ENCODE data around the gene DRICH1. TPM values are rescaled to one million over a fixed set of nuclear protein-coding genes. Genes with fewer than 3 reads are reported as not detected.
"Not testable (repeated sequence)": the region's sequence is repeated elsewhere in the genome, so short reads cannot be mapped to it uniquely, and the experiment has no call there.

DRICH1 gene
- total RNA-seq, 4 donors from 2014 or later, result 0.56 to 1.3 (median 0.72) TPM; not detected in 1

- no peak for TF ChIP-seq CTCF (IDR thresholded peaks at IDR 0.05)
- no peak for ATAC-seq (ENCODE audit: low FRiP score)
These were observed 6.5 kb upstream of the DRICH1 start for GRCh38 chr22:23638611-23639010.

DNA sequence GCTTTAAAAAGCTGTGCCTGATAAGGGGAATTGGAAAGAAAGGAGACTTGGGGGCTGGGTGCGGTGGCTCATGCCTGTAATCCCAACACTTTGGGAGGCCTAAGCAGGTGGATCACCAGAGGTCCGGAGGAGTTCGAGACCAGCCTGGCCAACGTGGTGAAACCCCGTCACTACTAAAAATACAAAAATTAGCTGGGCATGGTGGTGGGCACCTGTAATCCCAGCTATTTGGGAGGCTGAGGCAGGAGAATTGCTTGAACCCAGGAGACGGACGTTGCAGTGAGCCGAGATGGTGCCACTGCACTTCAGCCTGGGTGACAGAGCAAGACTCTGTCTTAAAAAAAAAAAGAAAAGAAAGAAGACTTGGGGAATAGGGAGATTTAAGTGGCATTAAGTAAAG is 3.2 kb upstream of the DRICH1 start:
- ATAC-seq (ENCODE audit: low FRiP score); DNase-seq (ENCODE audit: low spot score): not testable (repeated sequence)

More at GRCh38 chr22:23638611-23639010, 6.5 kb upstream of the DRICH1 start:
- no peak for DNase-seq (ENCODE audit: low spot score)

DNA sequence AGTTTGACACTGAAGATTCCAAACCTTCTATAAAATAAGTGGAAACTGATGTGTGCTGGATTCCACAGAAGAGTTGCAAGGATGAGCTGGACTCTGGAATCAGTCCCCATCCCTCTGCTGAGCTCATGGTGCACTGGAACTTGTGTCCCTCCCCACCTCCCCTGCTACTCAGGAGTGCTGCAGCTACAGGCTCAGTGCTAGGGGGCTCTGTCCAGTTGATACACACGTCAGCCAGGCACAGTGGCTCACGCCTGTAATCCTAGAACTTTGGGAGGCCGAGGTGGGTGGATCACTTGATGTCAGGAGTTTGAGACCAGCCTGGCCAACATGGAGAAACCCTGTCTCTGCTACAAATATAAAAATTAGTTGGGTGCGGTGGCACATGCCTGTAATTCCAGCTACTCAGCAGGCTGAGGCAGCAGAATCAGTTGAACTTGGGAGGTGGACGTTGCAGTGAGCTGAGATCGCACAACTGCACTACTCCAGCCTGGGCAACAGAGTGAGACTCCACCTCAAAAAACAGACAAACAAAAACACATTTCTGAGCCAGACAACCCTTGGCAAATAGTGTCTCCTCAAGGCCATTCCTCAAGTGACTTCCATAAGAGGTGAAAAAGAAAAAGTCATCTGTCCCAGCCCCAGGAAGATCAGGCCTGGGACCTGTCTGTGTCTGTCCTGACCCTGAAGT is 3.9 kb downstream of the DRICH1 start:
- not testable (repeated sequence) for ATAC-seq (ENCODE audit: low FRiP score); DNase-seq (ENCODE audit: low spot score)

DNA sequence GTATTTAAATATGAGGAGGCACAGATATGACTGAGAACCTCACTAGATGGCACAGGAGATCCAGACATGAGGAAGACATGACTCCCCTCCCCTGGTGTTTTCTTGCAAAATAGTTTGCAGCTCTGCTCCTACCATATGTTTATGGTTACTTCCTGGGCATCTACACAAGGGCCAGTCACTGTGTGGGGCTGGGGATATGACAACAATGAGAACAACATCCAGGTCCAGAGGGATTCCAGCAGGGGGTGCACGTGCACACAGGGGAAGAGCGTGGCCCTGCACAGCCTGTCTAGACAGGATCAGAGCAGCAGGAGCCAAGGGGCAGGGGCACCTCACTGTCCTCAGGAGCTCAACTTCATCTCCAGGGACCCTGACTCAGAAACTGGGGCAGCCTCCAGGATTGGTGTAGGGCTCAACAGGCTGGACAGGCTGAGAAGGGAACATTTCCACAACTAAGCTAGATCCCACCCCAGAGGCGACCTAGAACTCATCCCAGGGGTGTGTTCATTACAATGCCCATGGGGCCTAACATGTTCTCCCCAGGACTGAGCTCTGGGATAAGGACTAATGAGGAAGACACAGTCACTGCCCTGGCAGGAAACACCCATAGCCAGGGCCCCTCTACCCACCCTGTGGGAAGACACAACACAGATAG is 4.6 kb downstream of the DRICH1 start:
- not testable (repeated sequence) for ATAC-seq (ENCODE audit: low FRiP score); DNase-seq (ENCODE audit: low spot score)

DNA sequence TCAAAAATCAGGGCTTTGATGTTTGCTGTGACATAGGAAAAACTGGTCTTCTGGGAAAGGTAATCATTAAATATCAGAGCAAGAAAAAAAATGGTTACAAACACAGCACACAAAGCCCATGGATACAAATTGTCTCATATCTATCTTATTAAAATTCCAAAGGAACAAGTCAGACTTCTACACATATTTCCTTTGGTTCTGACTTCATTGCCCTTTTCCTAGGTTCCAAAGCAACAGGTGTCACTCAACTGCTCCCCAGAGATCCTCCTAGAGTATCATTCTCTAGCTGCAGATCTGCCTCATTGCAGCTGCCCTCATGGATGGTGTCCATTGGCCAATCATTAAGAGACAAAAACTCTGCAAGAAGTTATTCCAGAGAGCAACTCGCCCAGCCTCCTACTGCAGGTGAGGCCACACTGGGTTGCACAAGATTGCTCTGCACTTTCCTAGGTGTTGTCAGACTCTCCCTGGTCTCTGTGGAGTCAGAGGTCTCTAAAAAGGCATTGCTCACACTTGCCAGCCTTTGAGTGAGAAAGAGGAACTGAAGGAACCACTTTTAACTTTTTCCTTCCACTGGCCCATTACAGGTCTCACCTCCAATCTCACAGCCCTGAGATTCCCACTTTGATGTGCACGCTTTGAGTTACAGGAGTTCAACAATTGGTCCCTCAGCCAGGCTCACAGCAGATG is 5.7 kb downstream of the DRICH1 start:
- TF ChIP-seq CTCF (IDR thresholded peaks at IDR 0.05), result no peak
- DNase-seq (ENCODE audit: low spot score), result no peak
- ATAC-seq (ENCODE audit: low FRiP score), result no peak

GRCh38 chr22:23622634-23623033 is 9.5 kb downstream of the DRICH1 start:
- ATAC-seq (ENCODE audit: low FRiP score) (no peak), DNase-seq (ENCODE audit: low spot score) (no peak)
- TF ChIP-seq CTCF (IDR thresholded peaks at IDR 0.05), result no peak

GRCh38 chr22:23621916-23622315 is 10.2 kb downstream of the DRICH1 start:
- not testable (repeated sequence) for DNase-seq (ENCODE audit: low spot score); ATAC-seq (ENCODE audit: low FRiP score)

GRCh38 chr22:23621082-23621780 is 10.9 kb downstream of the DRICH1 start:
- ATAC-seq (ENCODE audit: low FRiP score), result no peak
- TF ChIP-seq CTCF (IDR thresholded peaks at IDR 0.05), result no peak

More at GRCh38 chr22:23621082-23621780, 10.9 kb downstream of the DRICH1 start:
- DNase-seq (ENCODE audit: low spot score), result no peak

All from omental fat pad (tissue), 4 donors.